H1 (cell line): Measurements from ENCODE around the gene CALHM5. TPM values are rescaled to one million over a fixed set of nuclear protein-coding genes. Genes with fewer than 3 reads are reported as not detected.

ENCODE experiments used
- CTCF ChIA-PET: fragments of 300-600 bp; sonication (Branson Sonifier 250); formaldehyde crosslinking; loops from one replicate; lab custom pipeline; 2021; ENCODE audit not compliant: partially characterized antibody; lab: Charles Lee
- POLR2A ChIA-PET: fragments of 300-600 bp; sonication (Branson Sonifier 250); formaldehyde crosslinking; loops from one replicate; lab custom pipeline; 2021; ENCODE audit warnings: inconsistent platforms; ENCODE audit not compliant: partially characterized antibody; lab: Charles Lee
- DNase-seq, 2 experiments: peaks; one replicate each; pipeline versions ENCODE4 v3.0.0 to v3.0.0-alpha.2; 2010 to 2022; ENCODE audit warnings: low spot score in 2 of 2, low read depth in 1 of 2, mixed read lengths in 1 of 2
- FAIRE-seq: peaks from 2 replicates; lab custom pipeline; 2011; peaks lifted over from hg19 to GRCh38; lab: Jason Lieb, UNC
- H2AFZ ChIP-seq: 2 replicates; pipeline ENCODE4 v1.8.1; 2012; ENCODE audit warnings: low read length, inconsistent platforms
- H2AK5ac ChIP-seq: 2 replicates; pipeline ENCODE4 v1.6.1; 2013; ENCODE audit warnings: low read depth, low read length
- H2BK120ac ChIP-seq: replicated peaks from 2 replicates; pipeline ENCODE3; 2013; ENCODE audit warnings: low read depth, low read length, inconsistent platforms
- H2BK12ac ChIP-seq: 2 replicates; pipeline ENCODE4 v1.6.1; 2013; ENCODE audit warnings: low read depth, low read length
- H2BK15ac ChIP-seq: 2 replicates; pipeline ENCODE4 v1.6.1; 2013; ENCODE audit warnings: low read length
- H2BK20ac ChIP-seq: 2 replicates; pipeline ENCODE4 v1.6.1; 2013; ENCODE audit warnings: low read length
- H2BK5ac ChIP-seq: 2 replicates; pipeline ENCODE4 v1.6.1; 2013; ENCODE audit warnings: low read depth, low read length
- H3K14ac ChIP-seq: 2 replicates; pipeline ENCODE4 v1.6.1; 2013; ENCODE audit warnings: inconsistent platforms; ENCODE audit not compliant: insufficient read length
- H3K18ac ChIP-seq: 2 replicates; pipeline ENCODE4 v1.6.1; 2013; ENCODE audit warnings: low read length; ENCODE audit errors: extremely low read depth
- H3K23ac ChIP-seq: 2 replicates; pipeline ENCODE4 v1.6.1; 2013; ENCODE audit warnings: inconsistent platforms; ENCODE audit not compliant: insufficient read length
- H3K23me2 ChIP-seq: 2 replicates; pipeline ENCODE4 v1.6.1; 2013; ENCODE audit warnings: low read depth, low read length
- H3K27ac ChIP-seq: 2 replicates; pipeline ENCODE4 v1.6.1; 2011; ENCODE audit warnings: low read depth, low read length, inconsistent platforms
- H3K27me3 ChIP-seq, 4 experiments: replicated peaks in 1 of 4; 1 replicate in 1 of 4; 2 replicates in 3 of 4; pipeline versions ENCODE4 v1.6.1 to v1.8.1; 2011 to 2013; ENCODE audit warnings: low read length in 3 of 4, mild to moderate bottlenecking in 3 of 4, inconsistent platforms in 2 of 4, mixed read lengths in 2 of 4, moderate library complexity in 1 of 4; ENCODE audit not compliant: control insufficient read depth in 3 of 4, insufficient read depth in 3 of 4; ENCODE audit errors: extremely low read depth in 1 of 4
- H3K36me3 ChIP-seq, 4 experiments: 2 replicates each; pipeline versions ENCODE4 v1.6.1 to v1.8.1; 2011 to 2013; ENCODE audit warnings: mild to moderate bottlenecking in 4 of 4, low read length in 3 of 4, moderate library complexity in 2 of 4, control low read depth in 1 of 4, inconsistent platforms in 1 of 4; ENCODE audit not compliant: insufficient read depth in 4 of 4, control insufficient read depth in 2 of 4
- H3K4ac ChIP-seq: replicated peaks from 2 replicates; pipeline ENCODE3; 2013; ENCODE audit warnings: low read length, low read depth, mixed read lengths, inconsistent platforms; ENCODE audit not compliant: insufficient read length
- H3K4me1 ChIP-seq, 4 experiments: replicated peaks in 1 of 4; 1 replicate in 1 of 4; 2 replicates in 3 of 4; pipeline versions ENCODE4 v1.6.1 to v1.8.1; 2011 to 2013; ENCODE audit warnings: low read length in 3 of 4, inconsistent platforms in 2 of 4, mixed read lengths in 1 of 4; ENCODE audit not compliant: insufficient read depth in 4 of 4, control insufficient read depth in 3 of 4
- H3K4me2 ChIP-seq, 2 experiments: 2 replicates each; pipeline versions ENCODE4 v1.6.1 to v1.8.1; 2011 to 2013; ENCODE audit warnings: low read depth in 2 of 2, low read length in 2 of 2, control low read depth in 1 of 2, inconsistent platforms in 1 of 2, mild to moderate bottlenecking in 1 of 2; ENCODE audit not compliant: insufficient read depth in 1 of 2
- H3K4me3 ChIP-seq, 4 experiments: fragments of 200-600, 300-600 bp in 1 of 4; sonication (generic), shearing (Covaris generic), sonication (Bioruptor Twin) in 1 of 4; 2 replicates each; pipeline versions ENCODE4 v1.5.1 to v1.8.1; 2011 to 2016; ENCODE audit warnings: low read length in 4 of 4, low read depth in 3 of 4, control low read depth in 2 of 4, inconsistent platforms in 2 of 4, mild to moderate bottlenecking in 2 of 4, mixed read lengths in 1 of 4, moderate library complexity in 1 of 4; ENCODE audit not compliant: insufficient read depth in 2 of 4; ENCODE audit errors: extremely low read depth in 1 of 4
- H3K56ac ChIP-seq: replicated peaks from 2 replicates; pipeline ENCODE3; 2013; ENCODE audit warnings: low read depth, mild to moderate bottlenecking, mixed read lengths, low read length, inconsistent platforms; ENCODE audit not compliant: insufficient read length
- H3K79me1 ChIP-seq: 2 replicates; pipeline ENCODE4 v1.6.1; 2013; ENCODE audit warnings: low read depth, low read length, control low read depth
- H3K79me2 ChIP-seq, 2 experiments: 2 replicates each; pipeline versions ENCODE4 v1.6.1 to v1.8.1; 2012 to 2013; ENCODE audit warnings: low read length in 2 of 2, mild to moderate bottlenecking in 2 of 2, inconsistent platforms in 1 of 2; ENCODE audit not compliant: insufficient read depth in 2 of 2, control insufficient read depth in 1 of 2
- H3K9ac ChIP-seq, 4 experiments: replicated peaks in 1 of 4; 1 replicate in 1 of 4; 2 replicates in 3 of 4; pipeline versions ENCODE4 v1.6.1 to v1.8.1; 2011 to 2013; ENCODE audit warnings: low read depth in 3 of 4, low read length in 3 of 4, control low read depth in 2 of 4, mild to moderate bottlenecking in 2 of 4, moderate library complexity in 2 of 4, inconsistent platforms in 1 of 4; ENCODE audit errors: extremely low read depth in 1 of 4
- H3K9me3 ChIP-seq, 2 experiments: 2 replicates each; pipeline versions ENCODE4 v1.6.1 to v1.8.1; 2012 to 2013; ENCODE audit warnings: mild to moderate bottlenecking in 2 of 2, moderate library complexity in 2 of 2, control low read depth in 1 of 2, inconsistent platforms in 1 of 2, low read depth in 1 of 2, low read length in 1 of 2, mixed read lengths in 1 of 2; ENCODE audit not compliant: insufficient read depth in 2 of 2
- H4K20me1 ChIP-seq, 2 experiments: replicated peaks in 1 of 2; 2 replicates each; pipeline versions ENCODE3 to v1.8.1; 2011 to 2013; ENCODE audit warnings: inconsistent platforms in 2 of 2, low read length in 2 of 2, mild to moderate bottlenecking in 1 of 2; ENCODE audit not compliant: insufficient read depth in 2 of 2, control insufficient read depth in 1 of 2
- H4K5ac ChIP-seq: 2 replicates; pipeline ENCODE4 v1.6.1; 2013; ENCODE audit warnings: low read length, low read depth, mixed read lengths, inconsistent platforms; ENCODE audit not compliant: insufficient read length
- H4K8ac ChIP-seq: 2 replicates; pipeline ENCODE4 v1.8.0; 2013; ENCODE audit warnings: mild to moderate bottlenecking, moderate library complexity, low read length, inconsistent platforms; ENCODE audit not compliant: insufficient read depth; ENCODE audit errors: extremely low read depth
- H4K91ac ChIP-seq: replicated peaks from 2 replicates; pipeline ENCODE3; 2013; ENCODE audit warnings: low read length, mixed read lengths, inconsistent platforms; ENCODE audit not compliant: insufficient read length
- BACH1 ChIP-seq: IDR thresholded peaks from 2 replicates; pipeline ENCODE4 v1.6.1; 2012; ENCODE audit warnings: low read length, improper control_type of control experiment
- BCL11A ChIP-seq, 2 experiments: IDR thresholded peaks; one replicate each; pipeline ENCODE4 v1.6.1; 2011; ENCODE audit warnings: low read depth in 2 of 2, low read length in 2 of 2, mild to moderate bottlenecking in 2 of 2
- EP300 ChIP-seq, 2 experiments: IDR thresholded peaks; 1 replicate in 1 of 2; 2 replicates in 1 of 2; pipeline ENCODE4 v1.6.1; 2011 to 2012; ENCODE audit warnings: low read depth in 2 of 2, low read length in 2 of 2, mild to moderate bottlenecking in 2 of 2, borderline replicate concordance in 1 of 2, inconsistent platforms in 1 of 2, moderate library complexity in 1 of 2
- JUN ChIP-seq: IDR thresholded peaks from 2 replicates; pipeline ENCODE4 v1.6.1; 2011; ENCODE audit warnings: low read depth, mild to moderate bottlenecking, improper control_type of control experiment, low read length
- MAFK ChIP-seq: IDR thresholded peaks from 2 replicates; pipeline ENCODE4 v1.6.1; 2012; ENCODE audit warnings: low read depth, mild to moderate bottlenecking, improper control_type of control experiment, low read length
- PHF8 ChIP-seq: fragments of 200-600 bp; sonication (generic); conservative IDR thresholded peaks from 2 replicates; pipeline ENCODE4 v1.7.1; 2012; ENCODE audit warnings: low read depth, mild to moderate bottlenecking, inconsistent platforms, low read length, moderate library complexity
- POLR2A ChIP-seq, 2 experiments: IDR thresholded peaks; 1 replicate in 1 of 2; 2 replicates in 1 of 2; pipeline ENCODE4 v1.6.1; 2011; ENCODE audit warnings: low read depth in 2 of 2, low read length in 2 of 2, mild to moderate bottlenecking in 2 of 2; ENCODE audit errors: control extremely low read depth in 1 of 2
- SP1 ChIP-seq: IDR thresholded peaks from 2 replicates; pipeline ENCODE4 v1.6.1; 2011; ENCODE audit warnings: low read depth, low read length
- TAF7 ChIP-seq: optimal IDR thresholded peaks from 2 replicates; pipeline ENCODE3; 2011; ENCODE audit warnings: low read depth, mild to moderate bottlenecking, inconsistent platforms, low read length, moderate library complexity, borderline replicate concordance
- TBP ChIP-seq: IDR thresholded peaks from 2 replicates; pipeline ENCODE4 v1.6.1; 2011; ENCODE audit warnings: low read depth, low read length, improper control_type of control experiment
- WGBS, 2 experiments: shearing (Covaris generic) in 1 of 2; methylation state at CpG; one replicate each; pipeline versions ENCODE4 v1.1.6 to v1.1.7; 2013 to 2015; ENCODE audit warnings: low lambda C conversion rate in 2 of 2, mixed read lengths in 2 of 2, inconsistent platforms in 1 of 2, low coverage in 1 of 2, missing lambda C conversion rate in 1 of 2; ENCODE audit not compliant: insufficient replicate concordance in 2 of 2, insufficient coverage in 1 of 2, insufficient read length in 1 of 2; ENCODE audit errors: extremely low coverage in 1 of 2, missing lambda C conversion rate in 1 of 2; 5-methylcytosine and 5-hydroxymethylcytosine counted together
- polyA plus RNA-seq, 7 experiments: library from polyadenylated mRNA; depleted of rRNA in 3 of 7; stranded (reverse) in 5 of 7; unstranded in 2 of 7; fragments of >200 nt in 5 of 7; fragments of 200-250 nt in 2 of 7; gene quantifications; 1 replicate in 5 of 7; 2 replicates in 1 of 7; 4 replicates in 1 of 7; pipeline versions ENCODE4 v1.2.1 to v1.2.3, GENCODE V29; 2011 to 2013; ENCODE audit warnings: missing spikeins in 2 of 7, mixed read lengths in 2 of 7
- total RNA-seq: library from RNA; stranded (reverse); fragmentation: NEBNext Ultra II Directional; extraction: Animal tissue kit (Norgen Biotek cat#: 25700); gene quantifications from 2 replicates; pipeline ENCODE4 v1.2.1, GENCODE V29; 2021
- TF ChIP-seq, protein P1 (sequence below): IDR thresholded peaks from 2 replicates; pipeline ENCODE4 v1.6.1; 2012; ENCODE audit warnings: inconsistent platforms
- TF ChIP-seq, protein P2 (sequence below): IDR thresholded peaks from 2 replicates; pipeline ENCODE4 v1.6.1; 2012; ENCODE audit warnings: low read length, inconsistent platforms

CALHM5 gene
- total and polyA plus RNA-seq, 2 of the 8 experiments (the other 6 are each of a cell fraction or from before 2014, with no cell fraction given), result 0.05 to 0.09 TPM

GRCh38 chr6:116530436-116530835, 19.0 kb downstream of the CALHM5 start:
- Histone ChIP-seq H4K91ac (no peak overlapping the region), H2AFZ (no peak overlapping the region), H2AK5ac (no peak overlapping the region), H2BK120ac (no peak overlapping the region), H3K56ac (no peak overlapping the region), H3K27me3 (no peaks in the 10 kb centered on the region), H2BK15ac (no peak overlapping the region), H3K79me1 (no peaks in the 10 kb centered on the region), H2BK20ac (no peak overlapping the region), H3K79me2 (no peaks in the 10 kb centered on the region), H3K23ac (no peak overlapping the region), H3K4ac (no peak overlapping the region), H3K18ac (no peak overlapping the region), H3K9me3 (no peaks in the 10 kb centered on the region), H4K8ac (no peak overlapping the region), H3K9ac (no peak overlapping the region), H4K20me1 (no peaks in the 10 kb centered on the region), H3K23me2 (no peaks in the 10 kb centered on the region), H2BK12ac (no peak overlapping the region), H3K27ac (no peak overlapping the region), H3K4me3 (no peak overlapping the region), H2BK5ac (no peak overlapping the region), H4K5ac (no peak overlapping the region), H3K14ac (no peak overlapping the region), H3K4me2 (no peak overlapping the region), H3K4me1 (peaks cover 0 to 12% (median 9%) of the 10 kb centered on the region in 4 experiments; a peak in 5 of 7 replicates), H3K36me3 (no peaks in the 10 kb centered on the region)
- FAIRE-seq (no peak), DNase-seq (no peak)
- POLR2A ChIA-PET, result interaction anchor here (0.8 kb wide), 1 partner anchor 86 kb away, joined by 3 read pairs; the partner anchor contains the start of gene RSPH4A
- CTCF ChIA-PET, result interaction anchor here (0.6 to 1.5 kb wide), 5 partner anchors 30 to 261 kb away, joined by 3 to 11 read pairs (median 3); no protein-coding TSS in a partner anchor
- WGBS, 2 experiments, result 59% methylated on average over 2 of the region's 2 CpGs; no CpG with 5 or more reads in 1 of the 2 experiments
- TF ChIP-seq BCL11A (IDR thresholded peaks at IDR 0.05; ENCODE audit: low read depth in 2 of 2, low read length in 2 of 2), result no peak
- TF ChIP-seq POLR2A (IDR thresholded peaks at IDR 0.05; ENCODE audit: control extremely low read depth in 1 of 2, low read depth in 2 of 2, low read length in 2 of 2), result no peak
- TF ChIP-seq EP300 (IDR thresholded peaks at IDR 0.05; ENCODE audit: borderline replicate concordance in 1 of 2, low read depth in 2 of 2, low read length in 2 of 2), result no peak
- TF ChIP-seq SP1, result no peak
- no peak for TF ChIP-seq MAFK
- TF ChIP-seq, protein P1, sequence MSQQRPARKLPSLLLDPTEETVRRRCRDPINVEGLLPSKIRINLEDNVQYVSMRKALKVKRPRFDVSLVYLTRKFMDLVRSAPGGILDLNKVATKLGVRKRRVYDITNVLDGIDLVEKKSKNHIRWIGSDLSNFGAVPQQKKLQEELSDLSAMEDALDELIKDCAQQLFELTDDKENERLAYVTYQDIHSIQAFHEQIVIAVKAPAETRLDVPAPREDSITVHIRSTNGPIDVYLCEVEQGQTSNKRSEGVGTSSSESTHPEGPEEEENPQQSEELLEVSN, result no peak
- TF ChIP-seq TAF7, result no peak
- no peak for TF ChIP-seq BACH1
- TF ChIP-seq TBP, result no peak
- no peak for TF ChIP-seq JUN
- TF ChIP-seq PHF8, result no peak
- TF ChIP-seq, protein P2, sequence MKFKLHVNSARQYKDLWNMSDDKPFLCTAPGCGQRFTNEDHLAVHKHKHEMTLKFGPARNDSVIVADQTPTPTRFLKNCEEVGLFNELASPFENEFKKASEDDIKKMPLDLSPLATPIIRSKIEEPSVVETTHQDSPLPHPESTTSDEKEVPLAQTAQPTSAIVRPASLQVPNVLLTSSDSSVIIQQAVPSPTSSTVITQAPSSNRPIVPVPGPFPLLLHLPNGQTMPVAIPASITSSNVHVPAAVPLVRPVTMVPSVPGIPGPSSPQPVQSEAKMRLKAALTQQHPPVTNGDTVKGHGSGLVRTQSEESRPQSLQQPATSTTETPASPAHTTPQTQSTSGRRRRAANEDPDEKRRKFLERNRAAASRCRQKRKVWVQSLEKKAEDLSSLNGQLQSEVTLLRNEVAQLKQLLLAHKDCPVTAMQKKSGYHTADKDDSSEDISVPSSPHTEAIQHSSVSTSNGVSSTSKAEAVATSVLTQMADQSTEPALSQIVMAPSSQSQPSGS, result no peak
